Measurements from ENCODE around the gene IREB2. TPM values are rescaled to one million over a fixed set of nuclear protein-coding genes. Genes with fewer than 3 reads are reported as not detected.
A peak's percentile ranks its signal among the peaks of the same experiment; 100 is the strongest.

The IREB2 gene
- total RNA-seq, 1 donor from 2014 or later, result 55.9 TPM

DNA sequence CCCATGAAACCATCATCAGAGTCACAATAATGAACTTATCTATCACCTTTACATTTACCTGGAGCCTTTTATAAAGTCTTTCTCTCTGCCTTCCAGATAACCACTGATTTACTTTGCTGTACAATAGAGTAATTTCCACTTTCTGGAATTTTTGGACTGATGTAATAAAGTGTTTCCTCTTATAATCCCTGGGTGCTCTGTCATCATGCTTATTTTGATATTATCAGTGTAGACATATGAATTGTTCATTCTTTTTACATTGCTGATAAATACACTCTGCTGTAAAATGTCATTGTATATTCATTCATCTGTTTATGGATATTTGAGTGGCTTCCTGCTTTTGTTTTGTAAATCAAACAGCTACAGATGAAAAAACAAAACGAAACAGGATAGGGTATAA is 27.0 kb upstream of the IREB2 start:
- DNase-seq (ENCODE audit: extremely low spot score, unreplicated experiment), result no peak
- H3K27ac Mint-ChIP-seq (ENCODE audit: unreplicated experiment), result no peak overlapping the region
- no peak overlapping the region for H3K4me3 Mint-ChIP-seq (ENCODE audit: unreplicated experiment)
- H3K9me3 Mint-ChIP-seq (ENCODE audit: unreplicated experiment), result no peaks in the 10 kb centered on the region
- peaks cover 48% of the 10 kb centered on the region for H3K27me3 Mint-ChIP-seq (ENCODE audit: unreplicated experiment)
- TF ChIP-seq, protein P1, sequence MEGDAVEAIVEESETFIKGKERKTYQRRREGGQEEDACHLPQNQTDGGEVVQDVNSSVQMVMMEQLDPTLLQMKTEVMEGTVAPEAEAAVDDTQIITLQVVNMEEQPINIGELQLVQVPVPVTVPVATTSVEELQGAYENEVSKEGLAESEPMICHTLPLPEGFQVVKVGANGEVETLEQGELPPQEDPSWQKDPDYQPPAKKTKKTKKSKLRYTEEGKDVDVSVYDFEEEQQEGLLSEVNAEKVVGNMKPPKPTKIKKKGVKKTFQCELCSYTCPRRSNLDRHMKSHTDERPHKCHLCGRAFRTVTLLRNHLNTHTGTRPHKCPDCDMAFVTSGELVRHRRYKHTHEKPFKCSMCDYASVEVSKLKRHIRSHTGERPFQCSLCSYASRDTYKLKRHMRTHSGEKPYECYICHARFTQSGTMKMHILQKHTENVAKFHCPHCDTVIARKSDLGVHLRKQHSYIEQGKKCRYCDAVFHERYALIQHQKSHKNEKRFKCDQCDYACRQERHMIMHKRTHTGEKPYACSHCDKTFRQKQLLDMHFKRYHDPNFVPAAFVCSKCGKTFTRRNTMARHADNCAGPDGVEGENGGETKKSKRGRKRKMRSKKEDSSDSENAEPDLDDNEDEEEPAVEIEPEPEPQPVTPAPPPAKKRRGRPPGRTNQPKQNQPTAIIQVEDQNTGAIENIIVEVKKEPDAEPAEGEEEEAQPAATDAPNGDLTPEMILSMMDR (IDR thresholded peaks at IDR 0.05), result no peak
- no peaks in the 10 kb centered on the region for H3K36me3 Mint-ChIP-seq (ENCODE audit: unreplicated experiment)
- H3K4me1 Mint-ChIP-seq (ENCODE audit: unreplicated experiment), result peaks cover 2% of the 10 kb centered on the region

DNA sequence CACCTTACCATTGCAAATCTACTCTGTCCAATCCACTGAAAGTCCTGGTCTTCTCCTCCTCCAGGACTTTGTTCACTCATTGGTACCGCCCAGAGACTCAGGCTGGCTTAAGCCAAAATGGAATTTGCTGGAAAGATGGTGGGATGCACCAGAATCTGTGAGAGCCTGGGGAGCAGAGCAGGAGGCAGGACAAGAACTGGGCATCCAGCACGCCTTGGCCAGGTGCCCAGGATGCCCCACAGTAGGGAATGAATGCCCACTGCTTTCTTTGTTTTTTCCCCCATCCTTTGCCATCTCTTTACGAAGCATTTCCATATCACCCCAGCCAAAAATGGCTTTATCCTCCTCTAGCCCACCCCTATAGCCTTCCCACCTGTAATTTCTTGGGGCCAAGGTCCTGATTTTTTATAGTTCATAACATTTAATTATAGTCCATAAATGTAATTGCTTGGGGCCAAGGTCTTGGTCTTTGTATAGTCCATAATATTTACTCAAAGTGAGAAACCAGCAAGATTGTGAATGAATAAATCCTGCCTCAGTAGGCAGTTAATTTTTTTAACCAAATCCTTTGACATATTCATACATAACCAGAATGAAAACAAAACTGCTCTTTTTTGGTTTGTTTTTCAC is 23.3 kb upstream of the IREB2 start:
- H3K9me3 Mint-ChIP-seq (ENCODE audit: unreplicated experiment), result no peaks in the 10 kb centered on the region
- TF ChIP-seq, protein P1 (IDR thresholded peaks at IDR 0.05), result no peak
- DNase-seq (ENCODE audit: extremely low spot score, unreplicated experiment), result no peak

DNA sequence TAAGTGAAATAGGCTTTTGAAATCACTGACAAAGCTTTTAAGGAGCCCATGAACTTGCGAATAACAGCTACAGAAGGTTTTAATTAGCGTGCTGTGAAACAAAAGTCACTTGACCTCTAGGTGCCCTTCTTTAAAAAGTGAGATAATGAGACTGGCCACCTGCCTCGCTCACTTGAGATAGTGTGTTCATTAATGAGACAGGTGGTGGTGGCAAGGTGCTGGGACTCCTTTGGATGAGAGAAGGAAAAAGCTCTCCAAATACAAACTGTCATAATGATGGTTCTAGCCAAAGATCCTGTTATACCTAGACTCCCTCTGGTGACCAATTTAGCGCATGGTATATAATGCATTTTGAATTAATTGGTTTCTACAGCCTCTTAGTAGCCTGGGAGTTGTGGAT is 22.7 kb upstream of the IREB2 start:
- peaks cover 43% of the 10 kb centered on the region for H3K27me3 Mint-ChIP-seq (ENCODE audit: unreplicated experiment)
- no peak overlapping the region for H3K4me3 Mint-ChIP-seq (ENCODE audit: unreplicated experiment)
- no peak overlapping the region for H3K27ac Mint-ChIP-seq (ENCODE audit: unreplicated experiment)
- TF ChIP-seq, protein P1 (IDR thresholded peaks at IDR 0.05), result peak; percentile 57
- H3K36me3 Mint-ChIP-seq (ENCODE audit: unreplicated experiment), result no peaks in the 10 kb centered on the region
- DNase-seq (ENCODE audit: extremely low spot score, unreplicated experiment), result no peak
- H3K9me3 Mint-ChIP-seq (ENCODE audit: unreplicated experiment), result no peaks in the 10 kb centered on the region
- H3K4me1 Mint-ChIP-seq (ENCODE audit: unreplicated experiment), result no peaks in the 10 kb centered on the region

More for the DNA sequence above, 23.3 kb upstream of the IREB2 start:
- H3K27me3 Mint-ChIP-seq (ENCODE audit: unreplicated experiment), result peaks cover 43% of the 10 kb centered on the region
- no peak overlapping the region for H3K4me3 Mint-ChIP-seq (ENCODE audit: unreplicated experiment)
- H3K27ac Mint-ChIP-seq (ENCODE audit: unreplicated experiment), result no peak overlapping the region
- H3K36me3 Mint-ChIP-seq (ENCODE audit: unreplicated experiment), result no peaks in the 10 kb centered on the region
- H3K4me1 Mint-ChIP-seq (ENCODE audit: unreplicated experiment), result no peaks in the 10 kb centered on the region

DNA sequence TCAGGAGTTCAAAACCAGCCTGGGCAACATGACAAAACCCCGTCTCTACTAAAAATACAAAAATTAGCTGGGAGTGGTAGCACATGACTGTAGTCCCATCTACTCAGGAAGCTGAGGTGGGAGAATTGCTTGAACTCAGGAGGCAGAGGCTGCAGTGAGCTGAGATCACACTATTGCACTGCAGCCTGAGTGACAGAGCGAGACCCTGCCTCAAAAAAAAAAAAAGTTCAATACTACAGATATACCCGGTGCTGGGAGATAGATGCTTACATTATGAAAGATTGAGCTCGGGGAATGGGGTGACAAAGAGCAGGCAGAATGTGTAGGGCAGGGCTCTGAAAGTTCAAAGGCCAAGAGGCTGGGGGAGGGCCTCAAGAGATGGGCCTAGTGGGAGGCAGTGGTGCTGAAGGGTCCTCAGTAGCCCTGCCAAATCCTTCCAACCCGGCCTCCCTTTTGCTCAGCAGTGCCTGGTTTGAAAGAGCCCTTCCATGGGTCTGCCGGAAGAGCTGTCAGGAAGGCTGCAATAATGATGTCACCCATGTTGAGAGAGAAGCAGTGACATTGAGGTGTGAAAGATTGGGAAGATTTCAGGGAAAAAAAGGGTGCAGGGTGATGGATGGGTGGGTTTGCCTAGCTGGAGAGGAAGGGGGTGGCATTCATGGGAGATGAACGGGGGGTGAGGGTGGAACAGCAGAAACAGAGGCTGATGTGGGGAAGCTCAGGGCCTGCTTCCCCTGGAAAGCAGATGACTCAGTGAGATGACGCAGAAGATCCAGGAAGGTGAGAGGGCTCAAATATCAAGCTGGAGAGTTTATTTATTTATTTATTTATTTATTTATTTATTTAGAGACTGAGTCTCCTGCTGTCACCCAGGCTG is 20.0 kb upstream of the IREB2 start:
- TF ChIP-seq, protein P1 (IDR thresholded peaks at IDR 0.05), result no peak
- Mint-ChIP-seq H3K27ac (ENCODE audit: unreplicated experiment) (no peak overlapping the region), H3K27me3 (ENCODE audit: unreplicated experiment) (peaks cover 27% of the 10 kb centered on the region), H3K4me3 (ENCODE audit: unreplicated experiment) (no peak overlapping the region), H3K4me1 (ENCODE audit: unreplicated experiment) (peaks cover 7% of the 10 kb centered on the region), H3K36me3 (ENCODE audit: unreplicated experiment) (no peaks in the 10 kb centered on the region), H3K9me3 (ENCODE audit: unreplicated experiment) (no peaks in the 10 kb centered on the region)
- no peak for DNase-seq (ENCODE audit: extremely low spot score, unreplicated experiment)

DNA sequence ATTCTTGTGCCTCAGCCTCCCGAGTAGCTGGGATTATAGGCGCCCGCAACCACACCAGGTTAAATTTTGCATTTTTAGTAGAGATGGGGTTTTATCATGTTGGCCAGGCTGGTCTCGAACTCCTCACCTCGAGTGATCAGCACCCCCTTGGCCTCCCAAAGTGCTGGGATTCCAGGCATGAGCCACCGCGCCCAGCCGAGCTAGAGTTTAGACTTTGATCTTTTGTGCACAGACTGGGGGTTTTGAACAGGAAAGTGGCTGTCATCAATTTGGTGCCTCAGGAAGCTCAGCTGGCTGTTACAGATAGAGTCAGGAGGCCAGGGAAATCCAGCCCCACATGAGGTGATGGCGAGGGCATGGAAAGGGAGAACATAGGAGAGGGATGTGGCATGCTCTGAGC is 19.3 kb upstream of the IREB2 start:
- no peak overlapping the region for H3K4me3 Mint-ChIP-seq (ENCODE audit: unreplicated experiment)
- H3K27me3 Mint-ChIP-seq (ENCODE audit: unreplicated experiment), result peaks cover 29% of the 10 kb centered on the region
- H3K9me3 Mint-ChIP-seq (ENCODE audit: unreplicated experiment), result no peaks in the 10 kb centered on the region

More for the DNA sequence above, 19.3 kb upstream of the IREB2 start:
- no peaks in the 10 kb centered on the region for H3K36me3 Mint-ChIP-seq (ENCODE audit: unreplicated experiment)
- TF ChIP-seq, protein P1 (IDR thresholded peaks at IDR 0.05), result no peak
- peaks cover 7% of the 10 kb centered on the region for H3K4me1 Mint-ChIP-seq (ENCODE audit: unreplicated experiment)
- no peak for DNase-seq (ENCODE audit: extremely low spot score, unreplicated experiment)
- H3K27ac Mint-ChIP-seq (ENCODE audit: unreplicated experiment), result no peak overlapping the region

Measured in osteocyte (in vitro differentiated cells).